Adrenal gland (tissue), 5 donors: ENCODE data around the gene CDIP1.

Experiments
- CTCF ChIP-seq, 6 experiments: fragments of 450-650 bp in 4 of 6; fragments of 200-600 bp in 2 of 6; sonication (generic) in 1 of 6; IDR thresholded peaks; 1 replicate in 5 of 6; 2 replicates in 1 of 6; pipeline versions ENCODE4 v1.5.1 to v1.8.0; 2016 to 2021; ENCODE audit warnings: antibody characterized with exemption in 6 of 6, mild to moderate bottlenecking in 2 of 6, moderate library complexity in 1 of 6
- POLR2A ChIP-seq, 2 donors: fragments of 450-650 bp; IDR thresholded peaks; one replicate each; pipeline ENCODE4 v1.6.1; 2017; ENCODE audit warnings: antibody characterized with exemption in 2 of 2, mild to moderate bottlenecking in 2 of 2, moderate library complexity in 1 of 2
- donor health status: DM: no; HTN: no; CAD: no.

- no peak for TF ChIP-seq CTCF (IDR thresholded peaks at IDR 0.05)
- no peak for TF ChIP-seq POLR2A (IDR thresholded peaks at IDR 0.05)
Measured at GRCh38 chr16:4544473-4544872, 5.9 kb upstream of the CDIP1 start.
